ENCODE measurements around the gene OR2B2.

- TF ChIP-seq CTCF (IDR thresholded peaks at IDR 0.05), result no peak
- no peak for TF ChIP-seq POLR2A (IDR thresholded peaks at IDR 0.05)
Measured at GRCh38 chr6:27865850-27866356, 46.3 kb downstream of the OR2B2 start.

Data from body of pancreas (tissue), 4 donors.